Measurements from ENCODE around the gene KCNMB1.
A peak's percentile ranks its signal among the peaks of the same experiment; 100 is the strongest.

The KCNMB1 gene

GRCh38 chr5:170372971-170373370 lies 16.2 kb downstream of the KCNMB1 start:
- no peak for DNase-seq

- peak; percentile 71 for DNase-seq
Measured at GRCh38 chr5:170368586-170368985, 20.6 kb downstream of the KCNMB1 start.

GRCh38 chr5:170366276-170366675 lies 22.9 kb downstream of the KCNMB1 start:
- DNase-seq = no peak

GRCh38 chr5:170365831-170366230 lies 23.3 kb downstream of the KCNMB1 start:
- no peak for DNase-seq

GRCh38 chr5:170365011-170365410 lies 24.2 kb downstream of the KCNMB1 start:
- DNase-seq = peak; percentile 7

GRCh38 chr5:170363671-170364070 lies 25.5 kb downstream of the KCNMB1 start:
- peak; percentile 100 for DNase-seq

- DNase-seq = no peak
Measured at GRCh38 chr5:170362656-170363055, 26.5 kb downstream of the KCNMB1 start.

- DNase-seq = peak; percentile 74
Measured at GRCh38 chr5:170362102-170362501, 27.1 kb downstream of the KCNMB1 start.

GRCh38 chr5:170361616-170362015 lies 27.6 kb downstream of the KCNMB1 start:
- DNase-seq = peak; percentile 15

GRCh38 chr5:170361116-170361515 lies 28.1 kb downstream of the KCNMB1 start:
- peak; percentile 47 for DNase-seq

- peak; percentile 82 for DNase-seq
Measured at GRCh38 chr5:170360709-170361108, 28.5 kb downstream of the KCNMB1 start.

GRCh38 chr5:170357955-170358444 lies 31.2 kb downstream of the KCNMB1 start:
- peak; percentile 93 for DNase-seq

- DNase-seq = no peak
Measured at GRCh38 chr5:170355601-170356098, 33.5 kb downstream of the KCNMB1 start.

GRCh38 chr5:170353961-170354360 lies 35.2 kb downstream of the KCNMB1 start:
- DNase-seq = no peak

- DNase-seq = no peak
Measured at GRCh38 chr5:170353011-170353761, 36.0 kb downstream of the KCNMB1 start.

- peak; percentile 55 for DNase-seq
Measured at GRCh38 chr5:170348137-170348633, 41.0 kb downstream of the KCNMB1 start.

- no peak for DNase-seq
Measured at GRCh38 chr5:170347022-170347567, 42.1 kb downstream of the KCNMB1 start.

- DNase-seq = peak; percentile 3
Measured at GRCh38 chr5:170345971-170346370, 43.2 kb downstream of the KCNMB1 start.

- no peak for DNase-seq
Measured at GRCh38 chr5:170343177-170343576, 46.0 kb downstream of the KCNMB1 start.

GRCh38 chr5:170342153-170342725 lies 46.9 kb downstream of the KCNMB1 start:
- DNase-seq = peak; percentile 17

GRCh38 chr5:170341545-170341944 lies 47.6 kb downstream of the KCNMB1 start:
- no peak for DNase-seq

GRCh38 chr5:170339780-170340167 lies 49.4 kb downstream of the KCNMB1 start:
- DNase-seq = no peak

GRCh38 chr5:170338933-170339779 lies 50.0 kb downstream of the KCNMB1 start:
- DNase-seq = peak; percentile 73

Data from MV-4-11 (cell line).